GM19099 (cell line): ENCODE results near the gene MEGF6.

Source experiments
- POLR2A ChIP-seq: IDR thresholded peaks from 3 replicates; pipeline ENCODE4 v1.6.1; 2011; ENCODE audit warnings: low read depth; ENCODE audit not compliant: insufficient read length; ENCODE audit errors: extremely low read depth

The MEGF6 gene

DNA sequence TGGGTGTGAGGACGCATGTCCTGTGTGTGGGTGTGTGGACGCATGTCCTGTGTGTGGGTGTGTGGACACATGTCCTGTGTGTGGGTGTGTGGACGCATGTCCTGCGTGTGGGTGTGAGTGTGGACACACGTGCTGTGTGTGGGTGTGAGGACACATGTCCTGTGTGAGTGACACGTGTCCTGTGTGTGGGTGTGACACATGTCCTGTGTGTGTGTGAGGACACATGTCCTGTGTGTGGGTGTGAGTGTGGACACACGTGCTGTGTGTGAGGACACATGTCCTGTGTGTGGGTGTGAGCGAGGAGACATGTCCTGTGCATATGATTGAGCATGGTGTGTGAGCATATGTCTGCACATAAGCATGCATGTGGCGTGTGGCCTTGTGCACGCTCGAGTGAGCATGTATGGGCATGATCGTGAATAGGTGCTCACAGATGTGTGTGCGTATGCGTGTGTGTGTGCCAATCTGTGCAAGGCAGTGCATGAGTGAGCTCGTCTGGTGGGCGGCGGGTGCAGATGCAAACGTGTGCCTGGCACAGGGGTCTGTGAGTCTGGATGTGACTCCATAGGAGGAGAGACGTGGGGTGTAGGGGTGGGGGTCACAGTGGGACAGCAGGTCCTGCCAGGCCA is 25.3 kb downstream of the MEGF6 start:
- TF ChIP-seq POLR2A: no peak

DNA sequence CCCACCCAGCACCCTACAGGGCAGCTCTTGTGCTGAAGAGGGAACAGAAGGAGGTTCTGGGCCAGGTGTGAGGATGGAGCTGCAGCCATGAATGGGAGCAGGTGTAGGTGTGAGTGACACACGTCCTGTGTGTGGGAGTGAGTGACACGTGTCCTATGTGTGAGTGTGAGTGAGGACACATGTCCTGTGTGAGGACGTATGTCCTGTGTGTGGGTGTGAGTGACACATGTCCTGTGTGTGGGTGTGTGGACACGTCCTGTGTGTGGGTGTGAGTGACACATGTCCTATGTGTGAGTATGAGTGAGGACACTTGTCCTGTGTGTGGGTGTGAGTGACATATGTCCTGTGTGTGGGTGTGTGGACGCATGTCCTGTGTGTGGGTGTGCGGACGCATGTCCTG is 26.4 kb downstream of the MEGF6 start:
- no peak for TF ChIP-seq POLR2A

DNA sequence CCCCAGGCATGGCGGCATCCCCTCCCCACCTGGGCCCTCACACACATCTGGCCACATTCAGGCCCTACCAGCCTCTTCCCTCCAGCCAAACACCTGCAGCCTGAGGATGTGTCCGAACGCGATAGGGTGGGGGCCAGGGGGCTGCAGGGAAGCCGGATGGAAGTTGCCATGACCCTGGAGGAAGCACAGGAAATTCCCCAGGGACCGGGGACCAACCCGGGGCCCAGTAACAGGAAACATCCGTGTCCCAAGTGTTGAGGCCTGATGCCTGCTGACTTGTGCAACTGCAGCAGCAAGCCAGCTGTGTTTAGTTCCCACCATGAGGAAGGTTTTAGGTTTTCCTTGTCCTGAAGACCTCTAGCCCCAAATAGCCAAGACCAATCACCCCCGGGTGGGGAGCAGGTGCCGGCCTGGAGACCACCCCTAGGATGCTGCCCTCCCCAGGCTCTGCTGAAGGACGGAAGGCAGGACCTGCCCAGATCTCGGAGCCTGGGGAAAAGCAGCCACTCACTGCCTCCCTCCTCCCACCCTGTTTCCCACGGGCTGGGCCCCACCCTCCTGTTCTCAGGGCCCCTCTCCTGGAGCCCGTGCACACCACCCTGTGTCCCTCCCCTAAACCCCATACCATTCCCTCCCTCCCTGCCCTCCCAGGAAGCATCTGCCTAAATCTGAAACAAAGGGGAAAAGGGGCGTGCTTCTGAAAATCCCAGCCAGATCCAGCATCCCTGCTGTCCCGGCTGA is 29.8 kb downstream of the MEGF6 start:
- TF ChIP-seq POLR2A: no peak

DNA sequence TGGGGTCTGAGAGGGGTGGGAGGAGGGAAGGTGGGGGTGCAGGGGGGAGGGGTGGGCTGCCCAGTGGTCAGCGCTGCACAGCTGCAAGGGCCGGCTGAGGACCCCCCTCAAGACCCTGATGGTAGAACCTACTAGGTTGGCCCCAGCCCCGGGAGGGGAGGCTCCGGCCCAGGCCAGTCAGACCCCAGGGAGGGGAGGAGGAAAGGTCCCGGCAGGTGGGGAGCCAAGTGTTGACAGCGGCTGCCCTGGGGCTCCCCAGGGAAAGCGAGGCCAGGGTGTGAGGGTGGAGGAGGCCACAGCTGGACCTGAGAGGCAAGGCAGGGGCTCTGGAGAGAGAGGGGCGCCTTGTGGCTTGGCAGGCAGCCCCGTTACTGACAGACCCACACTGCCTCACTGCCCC is 31.1 kb downstream of the MEGF6 start:
- TF ChIP-seq POLR2A: no peak

DNA sequence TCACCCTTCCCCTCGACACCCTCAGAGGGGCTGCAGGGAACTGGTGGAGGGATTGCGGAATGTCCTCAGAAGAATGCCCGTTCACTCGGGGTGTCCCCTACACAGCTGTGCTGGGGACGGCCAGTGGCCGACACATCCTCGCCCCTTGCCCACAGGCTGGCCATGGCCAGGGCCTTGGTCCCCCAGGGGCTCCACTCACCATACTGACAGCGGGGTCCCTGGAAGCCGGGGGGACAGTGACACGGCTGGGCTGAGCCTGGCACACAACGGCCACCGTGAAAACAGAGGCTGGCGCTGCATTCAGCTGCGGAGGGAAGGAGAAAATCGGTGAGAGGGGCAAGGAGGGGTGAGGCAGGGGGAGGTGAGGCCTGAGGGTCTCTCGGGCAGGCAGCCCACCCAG is 31.7 kb downstream of the MEGF6 start:
- TF ChIP-seq POLR2A: no peak

DNA sequence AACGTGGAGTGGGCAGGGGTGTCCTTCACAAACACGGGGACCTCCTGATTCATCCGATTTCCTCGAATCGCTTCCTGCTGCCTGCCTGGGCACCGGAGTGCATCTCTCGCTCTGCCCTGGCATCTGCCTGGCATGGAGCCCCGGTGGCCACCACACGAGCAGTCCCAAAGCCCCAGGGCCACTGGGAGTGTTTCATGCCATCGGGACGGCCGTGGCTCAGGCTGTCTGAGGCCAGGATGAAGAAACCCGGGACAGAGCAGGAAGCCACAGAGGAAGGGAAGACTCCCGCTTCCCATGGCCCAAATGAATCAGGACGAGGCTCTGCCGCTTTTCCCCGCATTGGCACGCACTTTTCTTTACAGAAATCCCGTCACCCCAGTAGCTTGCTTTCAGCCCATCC is 32.4 kb downstream of the MEGF6 start:
- no peak for TF ChIP-seq POLR2A

DNA sequence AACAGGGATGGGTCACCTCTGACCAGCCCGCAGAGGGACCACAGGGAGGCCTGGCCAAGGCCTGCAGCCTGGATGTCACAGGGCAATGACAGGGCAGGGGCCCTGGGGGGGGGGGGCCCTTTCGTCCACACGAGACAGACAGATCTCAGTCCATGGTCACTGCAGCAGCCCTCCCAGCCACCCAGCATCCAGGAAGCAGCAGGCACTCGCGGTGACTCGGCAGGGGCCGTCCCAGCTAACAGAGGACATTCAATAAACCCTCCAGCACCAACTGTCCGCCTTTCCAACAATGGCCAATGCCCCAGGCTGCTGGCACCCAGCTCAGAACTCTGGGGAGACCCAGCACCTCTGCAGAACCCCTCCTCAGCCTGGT is 32.9 kb downstream of the MEGF6 start:
- TF ChIP-seq POLR2A: no peak

DNA sequence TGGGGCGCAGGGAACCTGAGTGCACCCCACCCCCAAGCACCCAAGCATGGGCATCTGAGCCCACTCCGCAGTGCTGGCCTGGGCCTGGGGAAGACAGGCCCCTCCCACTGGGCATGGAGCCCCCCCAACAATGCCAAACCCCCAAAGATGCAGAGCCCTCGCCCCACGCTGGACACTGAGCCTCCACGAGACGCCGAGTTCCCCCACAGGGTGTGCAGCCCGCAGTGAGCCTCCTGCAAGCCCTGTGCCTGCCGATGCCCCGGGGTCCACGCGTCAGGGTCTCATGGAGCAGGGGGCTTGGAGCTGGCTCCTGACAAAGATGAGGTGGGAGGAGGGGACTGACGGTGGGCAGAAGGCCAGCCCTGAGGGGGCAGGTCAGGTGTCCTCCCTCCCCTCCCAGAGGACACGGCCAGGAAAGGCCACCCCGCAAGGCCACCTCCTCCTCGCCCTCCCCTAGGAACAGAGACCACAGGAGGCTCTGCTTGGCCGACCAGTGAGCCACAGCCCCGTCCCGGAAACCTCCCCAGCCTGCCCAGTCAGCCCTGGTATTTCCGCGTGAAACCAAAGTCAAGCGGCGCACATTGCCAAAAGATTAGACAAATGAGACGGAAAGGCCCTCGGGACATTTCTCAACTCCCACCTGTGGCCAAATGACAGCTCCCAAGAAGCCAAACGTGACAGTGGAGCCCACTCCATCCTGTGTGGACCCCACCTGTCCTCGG is 33.4 kb downstream of the MEGF6 start:
- no peak for TF ChIP-seq POLR2A

DNA sequence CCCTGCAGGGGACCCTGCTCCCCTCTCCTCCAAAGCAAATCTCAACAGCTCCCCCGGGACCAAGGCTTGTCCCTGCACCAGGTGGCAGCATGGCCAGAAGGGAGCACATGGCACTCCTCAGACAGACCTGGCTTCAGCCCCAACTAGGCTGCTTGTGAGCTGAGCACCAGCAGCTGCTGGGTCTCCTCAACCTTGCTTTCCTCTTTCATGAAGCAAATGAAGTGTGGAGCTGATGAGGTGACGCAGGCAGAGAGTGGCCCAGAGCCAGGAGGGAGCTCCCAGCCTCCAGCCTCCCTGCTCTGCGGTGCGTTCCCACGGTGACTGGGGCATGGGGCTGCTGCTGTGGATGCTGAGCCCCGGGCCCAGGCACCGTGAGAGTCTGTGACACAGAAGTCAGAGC is 34.0 kb downstream of the MEGF6 start:
- TF ChIP-seq POLR2A: no peak

DNA sequence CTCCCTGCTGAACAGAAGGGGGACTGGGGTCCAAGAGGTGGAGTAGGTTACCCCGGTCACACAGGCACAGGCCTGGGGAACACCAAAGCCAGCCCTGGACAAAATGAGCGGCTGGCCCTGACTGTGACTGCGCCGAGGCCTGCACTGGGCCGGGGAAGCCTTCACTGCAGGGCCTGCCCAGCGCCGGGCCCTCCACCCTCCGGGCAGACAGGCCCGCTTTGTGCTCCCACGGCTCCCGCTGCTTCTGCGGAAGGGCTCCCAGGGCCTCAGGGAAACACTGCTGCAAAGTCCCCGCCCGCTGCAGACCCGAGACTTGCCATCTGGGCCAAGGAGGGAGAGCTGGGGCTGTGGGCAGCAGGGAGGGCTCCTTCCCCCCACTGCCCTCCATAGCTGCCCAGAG is 35.3 kb downstream of the MEGF6 start:
- no peak for TF ChIP-seq POLR2A

DNA sequence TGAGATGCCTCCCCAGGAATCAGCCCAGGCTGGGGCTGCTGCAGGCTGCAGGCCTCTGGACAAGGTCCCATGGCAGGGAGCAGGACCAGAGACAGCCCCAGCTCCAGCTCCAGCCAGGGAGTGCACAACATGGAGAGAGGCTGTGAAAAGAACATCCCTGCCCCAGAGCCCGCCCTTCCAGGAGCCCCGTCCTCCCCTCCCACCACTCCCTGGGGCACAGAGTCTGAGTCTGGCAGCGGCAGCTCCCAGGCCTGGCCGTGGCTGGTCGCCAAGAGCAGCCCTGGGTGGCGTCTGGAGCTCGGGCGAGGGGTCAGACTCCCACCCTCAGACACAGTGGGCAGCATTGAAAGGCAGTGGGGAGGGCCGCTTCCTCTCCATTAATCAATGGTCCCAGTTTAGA is 37.8 kb downstream of the MEGF6 start:
- TF ChIP-seq POLR2A: no peak

DNA sequence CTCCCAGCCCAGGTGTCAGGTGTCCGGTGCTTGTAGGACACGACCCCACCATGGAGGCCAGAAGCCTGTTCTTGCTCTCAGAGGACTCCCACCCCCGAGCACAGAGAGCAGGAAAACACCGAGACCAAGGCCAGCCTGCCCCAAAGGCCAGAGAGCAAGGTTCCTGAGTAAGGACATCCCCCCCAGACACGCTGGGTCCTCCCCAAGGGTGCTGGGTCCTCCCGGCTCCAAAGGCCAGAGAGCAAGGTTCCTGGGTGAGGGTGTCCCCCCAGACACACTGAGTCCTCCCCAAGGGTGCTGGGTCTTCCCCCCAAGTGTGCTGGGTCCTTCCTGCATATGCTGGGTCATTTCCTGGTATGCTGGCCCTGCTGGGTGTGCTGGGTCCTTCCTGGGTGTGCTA is 40.0 kb downstream of the MEGF6 start:
- TF ChIP-seq POLR2A: no peak

DNA sequence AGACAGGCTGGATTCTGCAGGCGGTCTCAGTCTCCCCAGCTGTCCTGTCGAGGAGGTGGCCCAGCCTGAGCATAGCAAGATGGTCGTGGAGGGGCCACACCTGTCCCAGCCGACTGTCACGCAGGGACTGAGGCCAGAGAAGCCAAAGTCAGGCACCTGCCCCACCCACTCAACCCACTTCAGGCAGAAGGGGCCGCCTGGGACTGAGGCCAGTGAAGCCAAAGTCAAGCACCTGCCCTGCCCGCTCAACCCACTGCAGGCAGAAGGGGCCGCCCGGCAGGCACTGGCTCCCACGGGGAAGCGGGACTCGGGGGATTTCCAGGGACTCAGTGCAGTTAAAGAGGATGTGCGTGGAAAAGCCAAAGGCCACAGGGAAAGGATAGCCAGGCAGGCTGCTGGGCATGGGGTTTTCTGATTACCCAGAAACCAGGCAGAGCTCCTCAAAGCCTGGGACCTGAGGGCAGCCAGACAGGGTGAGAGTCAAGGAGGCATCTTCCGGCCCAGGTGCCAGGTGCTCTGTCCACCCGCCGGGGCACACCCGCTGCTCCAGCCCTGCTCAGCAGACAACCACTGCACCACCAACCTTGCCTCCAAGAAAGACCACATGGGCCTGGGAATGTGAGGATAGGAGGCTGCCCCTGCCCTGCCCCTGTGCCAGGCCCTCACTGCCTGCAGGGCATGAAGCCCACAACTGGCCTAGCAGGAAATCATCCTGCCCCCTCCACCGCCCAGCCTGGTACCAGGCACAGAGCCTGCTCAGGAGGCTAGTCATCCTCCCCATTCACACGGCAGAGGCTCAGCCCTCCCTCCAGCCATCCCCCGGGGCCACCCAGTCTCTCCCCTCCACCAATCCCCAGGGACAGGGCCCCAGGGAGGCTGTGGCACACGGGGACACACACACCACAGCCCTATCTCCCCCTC is 41.0 kb downstream of the MEGF6 start:
- TF ChIP-seq POLR2A: no peak

DNA sequence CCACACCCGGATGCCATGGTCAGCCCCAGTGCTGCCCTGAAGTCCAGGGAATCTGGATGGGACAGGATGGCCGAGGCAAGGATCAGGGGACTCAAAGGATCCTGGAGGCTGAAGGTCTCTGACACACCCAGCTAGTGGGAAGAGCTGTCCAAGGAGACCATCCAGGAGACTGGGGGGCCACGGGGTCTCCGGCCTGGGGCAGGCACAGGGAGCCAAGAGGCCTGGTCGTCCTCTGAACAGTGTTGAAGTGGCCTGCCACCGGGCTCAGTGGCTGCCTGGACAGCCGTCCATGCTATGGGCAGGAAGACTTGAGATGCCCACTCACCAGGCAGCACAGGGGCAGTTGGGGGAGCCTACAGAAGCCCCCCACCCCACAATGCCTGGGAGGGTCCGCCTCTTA is 41.9 kb downstream of the MEGF6 start:
- no peak for TF ChIP-seq POLR2A

DNA sequence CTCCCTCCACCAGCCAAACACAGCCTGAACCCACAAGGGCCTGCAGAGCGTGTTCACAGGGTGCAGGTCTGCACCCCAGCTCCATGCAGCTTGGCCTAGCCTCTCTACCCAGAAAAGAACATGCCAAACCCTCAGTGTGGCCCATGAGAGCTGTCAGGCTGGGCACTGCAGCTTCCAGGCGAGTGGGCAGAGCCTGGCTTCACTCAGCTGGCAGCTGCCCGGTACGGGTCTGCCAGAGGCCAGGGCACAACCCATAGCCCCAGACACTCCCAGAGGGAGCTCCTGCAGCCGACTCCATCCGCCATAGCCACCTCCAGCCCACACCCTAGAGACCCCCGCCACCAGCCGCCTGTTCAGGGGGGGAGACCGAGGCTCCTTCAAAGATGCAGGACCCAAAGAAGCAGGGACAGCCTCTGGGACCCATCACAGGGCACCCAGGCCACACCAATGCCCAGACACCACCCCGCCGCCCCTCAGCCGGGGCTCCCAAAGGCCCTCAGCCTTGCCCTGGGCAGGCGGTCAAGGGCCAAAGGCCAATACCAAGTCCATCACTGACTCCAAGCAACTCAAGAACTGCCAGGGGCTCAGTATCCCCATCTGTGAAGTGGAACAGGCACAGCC is 42.4 kb downstream of the MEGF6 start:
- no peak for TF ChIP-seq POLR2A
